CD4-positive, alpha-beta T cell treated with Interferon alpha-2 for 1 hour (primary cell): ENCODE data around the gene COPRS.

Experiments
- DNase-seq, 2 donors: peaks; one replicate each; pipeline ENCODE4 v3.0.0-alpha.2; 2020 to 2022

COPRS gene

GRCh38 chr17:31858642-31859486 lies at the start of gene COPRS:
TSS of gene COPRS (minus strand) at chr17:31859244. CDS start at chr17:31859199, 45 bp downstream.
- DNase-seq = peak; percentile 82 to 84

DNA sequence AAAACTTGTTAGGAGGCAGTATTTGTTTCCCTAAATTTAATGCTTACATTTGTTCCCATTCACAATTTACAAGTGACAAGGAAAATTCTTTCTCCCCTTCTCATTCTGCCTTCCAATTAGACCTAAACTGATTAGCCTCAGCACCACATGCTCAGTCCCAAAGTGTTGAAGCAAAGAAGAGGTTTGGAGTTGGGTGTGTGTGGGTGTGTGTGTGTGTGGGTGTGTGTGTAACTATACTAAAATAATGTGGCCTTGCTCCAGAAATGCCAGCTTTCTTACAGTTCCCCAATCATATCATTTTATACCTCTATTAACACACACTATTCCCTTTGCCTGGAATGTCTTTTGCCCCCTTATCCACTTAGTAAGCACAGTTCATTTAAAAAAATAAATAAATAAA lies 49.3 kb upstream of the COPRS start:
- no peak for DNase-seq

DNA sequence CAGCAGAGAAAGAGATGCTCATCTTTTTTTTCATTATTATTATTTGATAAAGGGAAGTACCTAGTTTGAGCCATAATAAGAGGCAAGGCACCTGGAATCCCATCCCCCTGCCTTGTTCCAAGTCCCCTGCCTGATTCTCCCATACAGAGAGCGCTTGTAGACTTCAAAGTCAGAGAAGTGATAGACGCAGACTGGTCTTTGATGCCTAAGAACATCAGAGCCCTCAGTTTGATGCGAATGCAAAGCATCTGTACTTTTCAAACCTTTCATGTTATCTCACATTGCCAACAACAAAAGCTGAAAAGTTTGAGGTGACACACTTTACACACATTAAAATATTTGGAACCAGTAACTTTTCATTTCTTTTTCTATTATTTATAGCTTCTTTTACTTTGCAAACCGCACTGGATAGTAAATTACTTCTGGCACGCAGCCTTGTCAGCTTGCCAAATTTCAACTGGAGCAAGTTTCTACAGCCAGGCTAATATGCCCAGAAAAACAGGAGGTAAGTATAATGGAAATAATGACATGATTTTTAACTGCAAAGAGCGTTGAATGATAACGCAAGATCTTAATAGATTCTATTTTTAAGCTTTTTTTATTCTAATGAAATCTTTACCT lies 48.4 kb upstream of the COPRS start:
- no peak for DNase-seq

- DNase-seq = no peak
These were observed 44.4 kb upstream of the COPRS start for GRCh38 chr17:31903401-31903800.

- DNase-seq = no peak
These were observed 43.6 kb upstream of the COPRS start for GRCh38 chr17:31902693-31903092.

GRCh38 chr17:31900877-31901276 lies 41.8 kb upstream of the COPRS start:
- DNase-seq = no peak

- peak in 1 of 2 donors; percentile 21 for DNase-seq
These were observed 29.1 kb upstream of the COPRS start for GRCh38 chr17:31888124-31888523.

- no peak for DNase-seq
These were observed 23.5 kb upstream of the COPRS start for GRCh38 chr17:31882571-31882970.

DNA sequence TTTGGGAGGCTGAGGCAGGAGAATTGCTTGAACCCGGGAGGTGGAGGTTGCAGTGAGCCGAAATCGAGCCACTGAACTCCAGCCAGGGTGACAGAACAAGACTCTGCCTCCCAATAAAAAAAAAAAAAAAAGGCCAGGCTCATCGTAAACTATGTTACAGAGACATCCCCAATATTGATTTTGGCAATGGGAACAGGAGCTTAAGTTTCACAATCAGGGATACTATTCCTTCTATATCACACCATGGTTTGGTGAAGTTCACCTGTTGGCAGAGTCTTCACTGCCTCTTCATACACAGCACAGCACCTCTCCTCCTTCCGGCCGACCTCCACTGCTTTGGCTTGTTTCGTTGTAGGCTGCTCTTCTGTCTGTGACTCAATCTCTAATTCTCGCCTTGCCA lies 21.3 kb upstream of the COPRS start:
- DNase-seq = no peak

DNA sequence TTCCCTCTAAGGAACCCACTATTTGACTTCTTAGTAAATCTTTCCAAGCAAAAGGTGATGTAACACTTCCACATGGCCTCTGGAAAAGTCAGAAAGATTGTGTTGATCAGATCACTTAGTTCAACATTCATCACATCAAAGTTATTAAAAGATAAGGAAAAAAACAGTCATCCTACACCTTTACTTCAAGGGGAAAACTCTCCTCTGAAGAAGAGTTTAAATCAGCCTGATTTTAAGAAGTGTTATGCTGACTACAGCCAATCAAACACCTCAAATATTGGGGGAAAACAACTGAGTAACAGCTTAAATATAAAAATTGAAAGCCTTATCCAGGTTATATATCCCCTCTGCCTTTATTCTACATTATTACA lies 19.6 kb upstream of the COPRS start:
- DNase-seq = no peak

- no peak for DNase-seq
These were observed 19.1 kb upstream of the COPRS start for GRCh38 chr17:31877911-31878702.

DNA sequence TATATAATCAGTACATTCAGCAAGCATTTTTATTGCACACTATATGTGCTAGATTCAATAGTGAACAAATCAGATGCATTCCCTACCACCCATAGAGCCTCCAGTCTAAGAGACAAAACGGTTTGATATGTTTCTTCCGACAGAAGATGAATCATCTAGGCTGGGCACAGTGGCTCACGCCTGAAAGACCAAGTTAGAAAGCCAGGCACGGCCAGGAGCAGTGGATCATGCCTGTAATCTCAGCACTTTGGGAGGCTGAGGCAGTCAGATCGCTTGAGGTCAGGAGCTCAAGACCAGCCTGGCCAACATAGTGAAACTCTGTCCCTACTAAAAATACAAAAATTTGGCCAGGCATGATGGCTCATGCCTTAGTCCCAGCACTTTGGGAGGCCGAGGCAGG lies 18.3 kb upstream of the COPRS start:
- DNase-seq = no peak

- DNase-seq = no peak
These were observed 16.0 kb upstream of the COPRS start for GRCh38 chr17:31875081-31875480.

DNA sequence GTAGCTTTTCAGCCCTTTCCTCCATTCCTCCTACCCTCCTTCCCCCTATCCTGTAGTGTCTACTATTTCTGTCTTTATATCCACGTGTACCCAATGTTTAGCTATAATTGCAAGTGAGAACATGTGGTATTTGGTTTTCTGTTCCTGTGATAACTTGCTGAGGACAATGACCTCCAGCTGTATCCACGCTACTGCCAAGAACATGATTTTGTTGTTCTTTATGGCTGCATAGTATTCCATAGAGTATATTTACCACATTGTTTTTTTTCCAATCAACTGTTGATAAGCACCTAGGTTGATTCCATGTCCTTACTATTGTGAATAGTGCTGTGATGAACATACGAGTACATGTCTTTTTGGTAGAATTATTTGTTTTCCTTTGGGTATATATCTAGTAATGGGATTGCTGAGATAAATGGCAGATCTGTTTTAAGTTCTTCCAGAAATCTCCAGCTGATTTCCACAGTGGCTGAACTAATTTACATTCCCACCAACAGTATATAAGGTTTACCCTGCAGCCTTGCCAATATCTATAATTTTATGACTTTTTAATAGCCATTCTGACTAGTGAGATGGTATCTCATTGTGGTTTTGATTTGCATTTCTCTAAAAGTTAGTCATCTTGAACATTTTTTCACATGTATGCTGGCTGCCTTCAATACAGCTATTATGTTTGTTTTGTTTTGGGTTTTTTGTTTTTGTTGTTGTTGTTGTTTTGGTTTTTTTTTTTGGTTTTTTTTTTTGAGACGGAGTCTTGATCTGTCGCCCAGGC lies 10.9 kb upstream of the COPRS start:
- no peak for DNase-seq

DNA sequence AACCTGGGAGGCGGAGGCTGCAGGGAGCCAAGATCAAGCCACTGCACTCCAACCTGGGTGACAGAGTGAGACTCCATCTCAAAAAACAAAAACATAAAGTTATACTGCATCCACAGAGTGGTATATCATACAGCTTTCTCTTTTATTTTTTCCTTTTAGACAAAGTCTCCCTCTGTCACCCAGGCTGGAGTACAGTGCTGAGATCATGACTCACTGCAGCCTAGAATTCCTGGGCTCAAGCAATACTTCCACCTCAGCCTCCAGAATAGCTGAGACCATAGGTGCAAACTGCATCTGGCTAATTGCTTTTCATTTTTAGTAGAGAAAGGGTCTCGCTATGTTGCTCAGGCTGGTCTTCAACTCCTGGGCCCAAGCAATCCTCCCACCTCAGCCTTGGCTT lies 10.0 kb upstream of the COPRS start:
- no peak for DNase-seq

DNA sequence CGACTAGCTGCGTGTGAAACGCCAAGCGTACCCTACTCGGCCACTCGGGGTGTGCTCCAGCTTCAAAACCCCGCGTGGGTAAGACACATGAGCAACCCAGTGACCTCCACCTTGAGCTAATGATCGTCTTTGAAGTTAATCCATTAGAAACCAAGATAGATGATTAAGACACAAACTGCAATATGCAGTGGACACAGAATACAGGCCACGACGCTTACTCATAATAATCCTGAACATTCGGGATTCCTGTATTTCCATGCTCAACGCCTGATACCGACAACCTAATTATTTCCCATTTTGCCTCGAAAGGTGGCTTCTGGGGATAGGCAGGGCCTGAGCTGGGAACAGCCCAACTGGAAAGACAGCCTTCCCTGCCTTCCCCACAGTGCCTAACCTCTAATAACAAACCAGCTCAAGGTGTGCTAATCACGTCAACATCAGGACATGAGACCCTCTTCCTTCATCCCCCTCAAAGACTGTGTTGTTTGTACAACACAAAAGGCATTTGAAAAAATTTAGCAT lies 504 bp upstream of the COPRS start:
- no peak for DNase-seq

DNA sequence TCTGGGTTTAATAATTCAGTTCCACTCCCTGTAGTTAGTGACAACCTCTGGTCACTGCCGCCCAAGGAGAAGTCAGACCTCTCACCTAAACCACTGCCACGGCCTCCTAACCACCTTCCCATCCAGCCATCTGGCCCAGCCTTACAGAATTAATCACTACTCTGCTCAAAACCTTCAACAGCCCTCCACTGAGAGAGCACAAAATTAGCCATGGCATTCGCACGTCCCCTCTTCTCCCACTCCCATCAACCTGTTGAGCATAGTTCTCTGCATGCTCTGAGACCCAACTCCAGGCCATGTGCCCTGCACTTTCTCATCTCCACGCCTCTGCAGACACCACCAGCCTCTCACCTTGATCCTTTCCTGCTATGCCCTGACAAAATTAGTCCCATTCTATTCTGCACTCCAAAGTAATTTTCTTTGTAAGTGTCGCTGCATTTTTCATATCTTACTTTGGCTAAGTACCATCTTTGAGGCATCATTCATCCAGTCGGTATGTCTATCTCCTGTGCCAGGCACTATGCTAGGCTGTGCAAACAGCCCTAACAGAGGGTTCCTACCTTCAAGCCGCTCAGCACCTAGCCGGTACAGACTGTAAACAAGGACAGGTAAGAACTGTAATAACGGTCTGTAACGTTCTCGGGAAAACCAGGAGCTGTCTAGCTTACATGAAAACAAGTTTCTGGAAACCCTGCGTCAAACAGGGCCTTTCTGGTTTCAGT lies 963 bp downstream of the COPRS start:
- no peak for DNase-seq

DNA sequence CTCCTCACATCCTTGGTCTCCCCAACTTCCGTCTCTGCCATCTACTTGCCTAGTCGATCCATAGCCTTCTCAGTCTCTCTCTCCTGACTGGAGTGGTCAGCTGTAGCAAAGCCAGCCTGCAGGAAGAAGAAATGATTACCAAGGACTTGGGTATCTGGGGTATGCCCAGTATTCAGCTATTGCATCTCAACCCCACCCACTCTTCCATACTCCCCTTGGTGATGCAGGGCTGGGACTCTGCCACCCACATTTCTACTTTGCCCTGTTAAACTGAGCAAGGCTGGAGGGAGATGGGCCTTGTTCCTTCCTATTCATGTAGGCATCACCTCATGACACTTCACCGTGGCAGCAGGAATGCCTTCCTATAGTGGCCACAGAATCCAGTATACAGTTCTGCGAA lies 2.3 kb downstream of the COPRS start:
- DNase-seq = no peak

GRCh38 chr17:31854672-31855071 lies 4.4 kb downstream of the COPRS start:
- DNase-seq = no peak

GRCh38 chr17:31853911-31854470 lies 5.1 kb downstream of the COPRS start:
- no peak for DNase-seq

- DNase-seq = no peak
These were observed 13.8 kb downstream of the COPRS start for GRCh38 chr17:31845291-31845690.
